Urothelium cell line (cell line): ENCODE results near the gene GRIA4.

ENCODE experiments used
- DNase-seq: peaks from one replicate; pipeline ENCODE4 v3.0.0; 2011; ENCODE audit warnings: low spot score, mixed read lengths
- FAIRE-seq: peaks from 2 replicates; lab custom pipeline; 2011; peaks lifted over from hg19 to GRCh38; lab: Jason Lieb, UNC

Gene GRIA4

DNA sequence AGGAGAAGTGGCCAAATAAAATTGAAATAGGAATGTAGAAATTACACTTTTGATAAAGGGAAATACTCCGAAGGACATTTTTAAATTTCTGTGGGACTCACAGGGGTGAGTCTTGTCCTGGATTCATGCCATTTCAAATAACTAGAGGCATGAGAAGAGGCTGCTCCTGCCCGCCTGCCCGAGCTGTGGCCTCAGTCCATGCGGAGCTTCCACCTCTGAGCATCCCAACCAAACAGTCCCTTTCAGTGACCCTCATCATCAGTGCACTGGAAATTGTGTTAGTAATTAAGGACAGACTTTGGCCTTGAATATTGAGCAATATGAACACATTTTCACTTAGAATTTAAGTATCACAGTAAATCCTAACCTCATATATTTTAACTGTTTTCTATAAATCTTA is 25.6 kb downstream of the GRIA4 start:
- FAIRE-seq (no peak), DNase-seq (no peak)

DNA sequence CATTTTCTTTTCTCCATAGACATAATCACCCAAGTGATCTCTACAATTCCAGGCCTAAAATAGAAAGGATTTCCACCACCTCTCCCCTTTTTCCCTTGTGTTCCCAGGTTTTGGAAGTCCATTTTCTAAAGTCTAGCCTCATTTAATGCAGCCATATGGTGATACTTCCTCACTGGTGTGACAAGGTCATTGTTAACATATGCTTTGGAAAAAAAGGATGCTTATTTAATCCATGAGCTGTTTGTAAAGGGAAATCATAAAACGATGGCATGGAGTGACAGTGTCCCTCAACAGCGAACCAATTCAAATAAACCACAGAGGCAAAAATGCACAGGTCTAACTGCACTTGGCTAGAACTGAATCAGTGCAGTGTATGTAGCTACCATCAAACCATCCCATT is 26.6 kb downstream of the GRIA4 start:
- FAIRE-seq (no peak), DNase-seq (no peak)

DNA sequence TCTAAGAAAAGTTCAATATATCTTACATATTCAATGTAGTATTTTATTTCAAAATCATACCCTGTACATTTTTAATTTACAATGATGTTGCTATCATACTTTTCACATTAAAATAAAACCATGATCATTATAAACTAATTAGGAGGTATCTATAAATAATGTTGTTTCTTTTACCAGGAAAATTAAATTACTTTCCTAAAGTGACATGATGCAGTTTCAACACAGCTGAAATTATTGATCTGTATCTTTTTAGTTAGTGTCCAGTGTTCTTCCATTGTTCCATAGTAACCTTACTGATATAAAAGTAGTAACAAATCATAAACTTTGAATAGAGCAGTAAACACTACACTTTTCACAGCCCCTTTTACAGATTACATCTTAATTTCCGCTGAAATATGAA is 29.7 kb downstream of the GRIA4 start:
- FAIRE-seq, result no peak

DNA sequence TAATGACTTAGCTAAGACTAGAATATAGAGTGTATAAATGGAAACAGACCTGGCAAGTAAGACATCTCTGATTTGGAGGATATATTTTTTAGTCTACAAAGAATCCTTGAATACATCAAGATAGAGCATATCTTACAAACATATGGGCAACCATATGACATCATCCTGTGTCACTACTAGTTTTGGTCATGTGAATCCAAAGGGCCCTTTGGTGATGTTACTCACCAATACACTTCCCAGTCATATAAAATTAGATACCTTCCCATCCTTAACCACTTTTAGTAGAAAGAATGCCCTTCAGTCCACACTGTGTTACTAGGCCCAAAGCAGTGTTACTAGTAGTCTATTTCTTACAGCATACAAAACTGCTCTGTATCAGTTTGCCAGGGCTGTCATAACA is 31.6 kb downstream of the GRIA4 start:
- DNase-seq, result no peak

More for the DNA sequence above, 29.7 kb downstream of the GRIA4 start:
- DNase-seq, result no peak

DNA sequence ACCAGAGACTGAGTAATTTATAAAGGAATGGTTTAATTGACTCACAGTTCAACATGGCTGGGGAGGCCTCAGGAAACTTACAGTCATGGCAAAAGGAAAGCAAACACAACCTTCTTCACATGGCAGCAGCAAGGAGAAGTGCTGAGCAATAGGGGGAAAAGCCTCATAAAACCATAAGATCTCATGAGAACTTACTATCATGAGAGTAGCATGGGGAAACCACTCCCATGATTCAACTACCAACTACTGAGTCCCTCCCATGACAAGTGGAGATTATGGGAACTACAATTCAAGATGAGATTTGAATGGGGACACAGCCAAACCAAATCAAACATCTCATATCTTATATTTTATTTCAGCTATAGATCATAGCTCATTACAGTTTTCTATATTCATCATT is 33.0 kb downstream of the GRIA4 start:
- DNase-seq (no peak), FAIRE-seq (no peak)

More for the DNA sequence above, 31.6 kb downstream of the GRIA4 start:
- no peak for FAIRE-seq

DNA sequence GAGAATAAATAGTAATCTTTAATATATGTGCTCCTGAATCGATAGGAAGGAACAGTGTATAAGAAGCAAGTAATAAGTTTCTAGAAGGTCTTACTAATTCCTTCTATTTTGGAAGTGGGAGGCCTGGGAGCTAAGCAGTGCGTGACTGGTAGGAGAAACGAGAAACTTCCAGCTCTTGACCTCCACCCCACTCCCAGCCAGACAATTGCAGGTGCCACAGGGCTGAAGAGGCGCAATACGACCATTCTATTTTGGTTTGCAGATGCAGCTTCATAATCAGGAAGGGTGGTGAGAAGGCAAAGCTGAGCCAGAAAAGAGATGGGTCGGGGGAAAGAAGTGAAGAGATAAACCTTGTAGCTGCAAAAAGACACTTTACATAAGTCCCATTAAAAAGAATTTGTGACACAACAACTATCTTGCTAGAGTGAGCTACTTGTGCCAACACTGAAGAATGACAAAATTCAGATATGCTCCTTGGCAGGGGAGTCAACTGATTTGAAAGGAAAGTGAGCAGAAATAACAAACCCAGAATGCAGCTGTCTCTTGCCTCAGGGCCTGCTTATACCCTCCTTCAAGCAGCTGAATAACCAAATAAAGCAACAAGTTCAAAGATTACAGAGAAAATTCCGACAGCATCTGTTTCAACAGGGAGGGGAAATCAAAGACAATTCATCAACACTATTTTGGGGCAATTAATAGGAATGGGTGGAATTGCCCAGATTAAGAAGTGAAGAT is 35.1 kb downstream of the GRIA4 start:
- DNase-seq, result no peak
- no peak for FAIRE-seq

DNA sequence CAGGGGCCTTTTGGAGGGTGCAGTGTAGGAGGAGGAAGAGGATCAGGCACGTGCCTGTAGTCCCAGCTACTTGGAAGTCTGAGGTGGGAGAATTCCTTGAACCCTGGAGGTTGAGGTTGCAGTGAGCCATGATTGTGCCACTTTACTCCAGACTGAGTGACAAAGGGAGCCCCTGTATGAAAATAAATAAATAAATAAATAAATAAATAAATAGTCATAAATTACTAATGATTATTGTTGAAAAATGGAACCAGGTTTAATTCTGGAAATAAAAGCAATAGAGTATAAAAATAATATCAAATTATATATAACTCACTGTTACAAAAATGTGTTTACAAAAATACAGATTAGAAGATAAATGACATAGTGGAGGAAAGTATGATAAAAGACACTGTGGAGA is 37.9 kb downstream of the GRIA4 start:
- FAIRE-seq (no peak), DNase-seq (no peak)

DNA sequence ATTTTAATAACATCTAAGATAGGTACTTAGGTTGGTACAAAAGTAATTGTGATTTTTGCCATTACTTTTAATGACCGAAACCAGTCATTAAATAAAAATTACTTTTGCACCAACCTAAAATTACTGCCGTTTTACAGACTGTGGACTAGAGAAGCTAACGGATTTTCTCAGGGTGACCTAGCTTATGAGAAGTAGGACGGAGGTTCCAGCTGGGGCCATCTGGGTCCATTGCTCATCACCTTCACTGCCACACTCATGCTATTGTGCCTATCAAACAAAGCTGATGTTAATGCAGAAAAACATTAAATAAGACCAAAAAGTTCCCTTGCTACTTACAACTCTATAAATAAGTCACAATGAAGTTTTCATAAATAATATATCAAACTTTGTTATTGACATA is 38.9 kb downstream of the GRIA4 start:
- DNase-seq (no peak), FAIRE-seq (no peak)

DNA sequence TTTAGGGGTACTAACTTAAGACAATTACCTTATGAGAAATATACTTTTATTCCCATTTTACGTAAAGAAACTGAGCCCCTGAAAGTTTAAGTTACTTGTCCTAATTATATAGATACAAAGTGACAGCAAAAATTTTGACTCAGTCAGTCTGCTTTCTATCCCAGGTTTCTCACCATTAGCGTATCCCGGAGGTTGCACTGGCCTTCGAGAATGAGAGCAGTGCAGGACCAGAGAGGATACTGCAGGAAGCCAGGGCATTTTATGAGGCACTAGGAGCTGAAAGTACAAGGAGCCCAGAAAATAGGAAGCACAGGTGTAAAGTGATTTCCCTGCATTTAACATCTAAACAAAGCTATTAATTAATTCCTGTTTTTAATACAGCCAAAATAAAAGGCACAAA is 55.4 kb downstream of the GRIA4 start:
- no peak for DNase-seq
- no peak for FAIRE-seq

DNA sequence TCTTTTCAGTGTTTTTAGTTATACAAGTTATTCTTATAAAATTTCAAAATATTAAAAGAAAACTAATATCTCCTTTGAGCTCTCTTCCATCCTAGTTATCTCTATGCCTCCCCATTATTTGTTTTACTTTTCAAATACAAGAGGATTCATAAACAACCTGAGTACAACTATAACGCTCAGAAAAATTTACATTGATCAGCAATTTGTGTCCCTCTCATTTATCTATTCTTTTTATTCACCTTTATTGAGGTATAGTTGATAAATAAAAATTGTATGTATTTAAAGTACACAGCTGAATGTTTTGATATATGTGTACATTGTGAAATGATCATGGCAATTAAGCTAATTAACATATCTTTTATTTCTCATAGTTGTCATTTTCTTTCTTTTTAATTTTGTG is 57.6 kb downstream of the GRIA4 start:
- DNase-seq, result no peak
- no peak for FAIRE-seq

DNA sequence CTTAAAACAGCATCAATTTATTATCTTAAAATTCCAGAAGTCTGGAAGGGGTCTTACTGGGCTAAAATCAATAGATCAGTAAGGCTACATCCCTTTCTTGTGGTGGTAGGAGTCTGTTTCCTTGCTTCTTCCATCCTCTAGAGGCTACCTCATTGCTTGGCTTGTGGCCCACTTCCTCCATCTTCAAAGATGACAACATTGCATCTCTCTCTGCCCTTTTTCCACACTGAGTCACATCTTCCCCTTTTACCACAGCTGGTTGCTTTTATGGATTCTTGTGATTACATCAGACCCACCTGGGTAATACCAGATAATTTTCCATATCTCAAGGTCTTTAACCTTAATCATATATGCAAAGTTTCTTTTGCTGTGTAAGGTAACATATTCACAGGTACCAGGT is 60.9 kb downstream of the GRIA4 start:
- DNase-seq (peak; percentile 4), FAIRE-seq (no peak)

DNA sequence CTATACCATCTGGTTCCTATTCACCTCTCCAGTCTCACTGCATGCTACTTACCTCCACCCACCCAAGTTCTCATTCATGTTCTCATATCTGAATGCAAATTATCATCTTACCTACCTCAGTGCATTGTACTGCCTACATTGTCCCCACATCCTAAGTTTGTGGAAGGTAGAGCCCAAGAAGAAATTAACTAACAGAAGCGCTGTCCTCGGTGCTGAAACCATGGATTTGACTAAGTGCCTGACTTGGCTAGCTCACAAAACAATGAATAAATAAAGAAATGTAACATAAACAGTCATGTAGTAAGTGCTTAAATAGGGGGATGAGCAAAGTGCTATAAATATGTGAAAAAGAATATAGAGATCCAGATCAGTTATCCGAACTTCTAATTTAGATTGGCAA is 63.2 kb downstream of the GRIA4 start:
- peak; percentile 30 for DNase-seq
- FAIRE-seq, result no peak

DNA sequence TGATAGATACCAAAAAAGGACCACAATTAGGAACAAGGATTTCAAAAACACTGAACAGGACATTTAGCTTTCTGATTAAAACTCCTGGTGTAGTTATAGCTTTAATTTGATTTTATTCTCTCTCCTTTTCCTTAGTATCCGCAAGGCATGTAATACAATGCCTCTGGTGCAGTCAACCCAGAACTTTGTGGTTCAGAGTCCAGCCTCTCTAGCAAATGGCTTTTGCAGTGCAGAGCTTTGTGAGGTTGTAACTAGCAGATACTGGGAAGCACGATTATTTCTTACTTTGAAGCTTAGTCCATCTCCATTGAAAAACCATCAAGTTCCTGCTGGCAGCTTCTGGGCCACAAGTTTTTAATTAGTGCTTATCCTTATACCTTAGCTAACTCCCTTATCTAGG is 79.8 kb downstream of the GRIA4 start:
- FAIRE-seq (no peak), DNase-seq (no peak)

DNA sequence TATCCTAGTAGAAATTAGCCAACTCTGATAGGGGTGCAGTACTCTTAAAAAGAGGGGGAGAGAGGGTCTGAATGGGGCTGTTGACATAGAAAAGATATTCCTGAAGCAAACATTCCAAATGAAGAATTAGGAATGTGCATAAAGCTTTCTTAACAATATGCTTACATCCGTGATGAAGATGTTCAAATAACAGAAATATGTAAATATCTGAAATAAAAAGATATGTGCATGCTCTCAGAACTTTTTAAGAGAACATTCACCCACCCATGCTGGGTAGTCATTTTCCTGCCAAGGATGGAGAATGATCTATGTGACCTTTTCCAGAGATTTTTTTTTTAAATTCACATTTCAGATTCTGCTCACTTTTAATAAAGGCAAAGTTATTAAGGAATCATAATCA is 80.6 kb downstream of the GRIA4 start:
- DNase-seq (no peak), FAIRE-seq (no peak)

DNA sequence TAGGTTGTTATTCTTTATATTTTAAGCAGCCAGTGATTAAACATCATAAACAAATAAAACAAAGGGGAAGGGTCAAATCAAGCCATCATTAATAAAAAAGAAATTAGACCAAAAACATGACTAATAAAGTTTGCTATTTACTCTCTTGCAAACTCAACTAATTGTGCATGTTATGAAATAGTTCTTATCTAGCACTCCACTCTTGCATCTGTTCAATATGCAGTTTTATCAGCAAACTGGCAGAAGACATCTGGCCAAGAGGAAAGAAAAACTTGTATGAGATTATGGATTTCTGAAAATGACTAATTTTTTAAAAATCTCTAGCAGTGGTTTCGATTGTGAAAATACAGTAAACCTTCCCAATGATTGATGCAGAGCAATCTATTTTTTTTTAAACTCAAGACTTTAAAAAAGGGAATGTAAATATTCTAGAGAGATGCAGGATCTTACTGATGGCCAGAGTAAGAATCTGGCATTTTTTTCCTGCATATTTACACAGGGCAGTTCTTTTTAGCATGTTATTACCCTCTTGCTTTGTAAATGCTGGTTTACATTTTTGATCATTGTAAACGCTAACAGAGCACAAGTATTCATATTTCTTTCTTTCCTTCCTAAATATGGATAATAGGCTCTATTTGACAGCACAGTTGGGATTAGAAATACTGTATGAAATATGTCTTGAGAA is 83.3 kb downstream of the GRIA4 start:
- no peak for DNase-seq
- FAIRE-seq, result no peak

DNA sequence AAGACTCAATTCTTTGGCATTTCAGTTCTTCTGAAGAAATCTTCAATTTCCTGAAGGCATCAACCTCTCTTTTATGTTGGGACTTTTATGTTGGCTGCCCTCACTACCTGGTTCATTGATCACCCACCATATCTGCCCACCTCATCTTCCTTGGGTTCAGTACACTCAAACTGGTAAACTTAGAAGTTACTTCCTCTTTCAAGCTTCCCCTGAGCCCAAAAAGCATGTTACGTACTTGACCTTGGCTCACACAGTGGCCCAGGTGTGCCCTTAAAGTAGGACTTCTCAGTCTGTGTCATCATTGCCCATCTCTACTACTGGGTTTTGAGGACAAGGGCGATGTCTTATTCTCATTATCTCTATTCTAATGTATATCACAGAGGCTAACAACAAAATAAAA is 86.1 kb downstream of the GRIA4 start:
- no peak for FAIRE-seq
- DNase-seq, result no peak

DNA sequence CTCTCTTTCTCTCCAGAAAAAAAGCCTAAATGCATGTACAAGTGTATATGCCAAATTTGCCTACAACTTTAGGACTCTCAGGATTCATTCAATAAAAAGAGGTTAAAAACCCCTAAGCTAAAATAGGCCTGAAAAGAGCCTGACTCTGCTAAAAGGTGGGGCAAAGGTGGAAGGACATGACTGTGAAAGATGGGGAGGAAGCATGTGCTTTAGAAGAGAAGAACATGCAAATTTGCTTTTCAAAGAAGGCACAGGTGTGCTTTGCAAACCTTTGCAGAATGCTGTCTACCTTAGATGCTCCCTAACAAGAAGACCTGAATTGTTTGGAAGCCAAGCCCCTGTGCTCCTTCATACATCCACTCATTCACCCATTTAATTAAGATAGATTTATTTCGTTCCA is 87.4 kb downstream of the GRIA4 start:
- FAIRE-seq, result no peak

DNA sequence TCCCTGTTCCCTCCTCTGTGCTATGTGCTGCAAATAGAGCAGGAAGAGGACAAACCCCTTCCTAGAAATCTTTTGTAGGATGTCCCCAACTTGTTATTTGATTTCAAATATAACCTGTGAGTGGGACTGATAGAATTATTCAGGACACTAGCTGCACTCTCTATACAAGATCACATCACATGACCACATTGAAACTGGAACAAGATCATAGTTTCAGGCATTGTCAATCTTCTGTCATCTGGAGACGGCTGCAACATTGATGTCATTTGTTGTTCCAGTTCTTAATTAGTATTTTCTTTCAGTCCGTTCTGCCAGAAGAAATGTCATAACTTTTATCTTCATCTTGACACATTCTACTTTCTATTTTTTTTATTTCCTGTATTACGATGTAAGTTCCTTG is 89.3 kb downstream of the GRIA4 start:
- FAIRE-seq (no peak), DNase-seq (no peak)

More for the DNA sequence above, 87.4 kb downstream of the GRIA4 start:
- no peak for DNase-seq

DNA sequence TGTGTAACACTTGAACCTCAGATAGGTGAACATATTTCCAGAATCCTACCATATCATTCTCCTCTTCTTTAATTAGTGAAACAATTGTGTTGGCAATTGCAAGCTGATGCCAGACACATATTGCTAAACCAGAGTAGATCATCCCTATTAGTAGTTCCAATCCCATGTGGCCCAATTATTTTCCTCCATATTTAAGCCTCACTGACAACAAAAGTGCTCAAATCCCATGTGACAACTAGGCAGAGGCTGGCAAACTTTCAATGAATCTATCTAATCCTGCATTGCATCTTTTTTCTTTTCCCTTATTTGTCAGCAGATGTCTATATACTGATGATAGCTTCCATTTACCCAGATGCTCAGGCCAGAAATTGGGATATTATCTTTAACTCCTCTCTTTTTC is 90.4 kb downstream of the GRIA4 start:
- FAIRE-seq (no peak), DNase-seq (no peak)

DNA sequence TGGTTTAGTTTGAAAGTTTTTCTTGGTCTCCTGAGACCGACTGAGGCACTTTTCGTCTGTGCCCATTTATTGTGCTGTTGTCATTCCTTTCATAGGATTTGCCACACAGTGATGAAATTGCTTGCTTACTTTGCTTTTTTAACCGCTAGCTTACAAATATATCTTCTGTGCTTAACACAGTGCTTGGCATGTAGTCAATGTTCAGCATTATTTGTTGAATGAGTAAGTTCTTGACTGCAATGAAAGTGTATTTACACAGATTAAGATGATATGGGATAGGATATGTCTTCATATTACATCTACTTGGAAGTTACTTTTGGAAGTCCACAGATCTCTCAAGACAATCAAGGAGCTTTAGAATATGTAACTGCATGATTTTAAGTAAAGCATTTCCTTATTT is 91.2 kb downstream of the GRIA4 start:
- DNase-seq (no peak), FAIRE-seq (no peak)

DNA sequence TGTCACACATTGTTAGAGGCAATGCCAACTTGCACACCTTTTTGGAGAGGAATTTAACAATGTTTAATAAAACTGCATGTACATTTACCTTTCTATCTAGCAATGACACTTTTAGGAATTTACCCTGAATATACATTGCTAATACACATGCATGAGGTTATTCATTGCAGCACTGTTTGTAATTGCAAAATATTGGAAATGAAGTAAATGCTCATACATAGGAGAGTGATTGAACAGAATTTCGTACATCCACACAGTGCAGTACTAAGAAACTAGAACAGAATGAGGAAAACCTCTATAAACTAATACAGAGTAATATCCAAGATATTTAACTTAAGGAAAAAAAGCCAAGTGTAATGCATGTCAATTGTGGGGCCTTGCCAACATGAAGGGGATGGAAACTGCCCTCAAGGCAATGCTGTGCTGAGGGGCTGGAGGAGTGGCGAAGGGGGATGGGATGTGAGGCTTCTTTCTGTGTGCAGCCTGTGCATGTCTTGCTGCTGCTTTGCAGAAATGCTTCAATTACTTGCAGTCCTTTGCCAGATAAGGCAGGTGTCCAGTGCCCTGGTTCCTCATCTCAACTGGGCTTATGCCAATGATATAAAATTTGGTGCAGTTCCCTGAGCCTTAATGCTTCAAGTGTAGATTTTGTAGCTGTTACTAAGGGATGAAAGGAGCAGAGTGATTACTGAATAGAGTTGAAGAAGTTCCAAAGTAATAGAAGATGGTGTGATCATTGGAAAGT is 96.1 kb downstream of the GRIA4 start:
- FAIRE-seq (no peak), DNase-seq (no peak)

DNA sequence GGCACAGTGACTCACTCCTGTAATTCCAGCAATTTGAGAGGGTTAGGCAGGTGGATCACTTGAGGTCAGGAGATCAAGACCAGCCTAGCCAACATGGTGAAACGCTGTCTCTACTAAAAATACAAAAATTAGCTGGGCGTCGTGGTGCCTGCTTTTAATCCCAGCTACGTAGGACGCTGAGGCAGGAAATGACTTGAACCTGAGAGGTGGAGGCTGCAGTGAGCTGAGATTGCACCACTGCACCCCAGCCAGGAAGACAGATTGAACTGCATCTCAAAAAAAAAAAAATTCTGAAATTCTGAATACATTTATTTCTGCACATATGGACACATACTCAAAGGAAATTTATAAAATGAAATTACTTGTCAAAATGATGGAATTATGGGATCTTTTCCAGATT is 103.2 kb downstream of the GRIA4 start:
- DNase-seq (no peak), FAIRE-seq (no peak)
